ENCODE data around the gene AGBL4. TPM values are rescaled to one million over a fixed set of nuclear protein-coding genes. Genes with fewer than 3 reads are reported as not detected.

Gene AGBL4
- total and polyA plus RNA-seq, 9 of the 15 experiments (the other 6 are each of a cell fraction or from before 2014, with no cell fraction given) = 0.11 TPM; not detected in 7

DNA sequence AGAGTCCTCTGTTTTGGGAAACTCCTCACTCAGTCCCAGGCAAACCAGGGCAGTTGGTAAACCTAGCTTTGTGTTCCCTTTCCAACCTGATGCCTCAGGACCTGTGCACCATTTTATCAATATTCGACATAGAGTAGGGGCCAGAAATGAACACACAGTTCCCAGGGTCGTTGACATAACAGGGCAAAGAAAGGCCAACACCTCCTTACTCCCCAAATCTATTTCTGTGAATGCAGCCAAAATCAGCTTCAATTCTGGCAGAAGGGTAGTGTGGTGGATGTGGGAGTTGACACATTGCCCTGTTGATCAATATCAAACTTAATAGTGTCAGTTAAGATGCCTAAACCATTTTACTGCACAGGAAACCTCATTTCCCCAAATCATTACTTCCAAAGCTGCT lies 1447.2 kb downstream of the AGBL4 start:
- no peak overlapping the region for H2AFZ ChIP-seq (ENCODE audit: low read depth, low read length)
- H3K27ac ChIP-seq (ENCODE audit: extremely low read depth, low read depth, low read length) = no peak overlapping the region
- no peak overlapping the region for H3K4me2 ChIP-seq (ENCODE audit: insufficient read depth, low read length)
- WGBS (ENCODE audit: insufficient coverage, low coverage, missing lambda C conversion rate) = 7% methylated on average over 2 of the region's 2 CpGs
- in situ Hi-C loops (cut with MboI) (no loop called here), intact Hi-C loops (cut with micrococcal nuclease) (no loop called here)
- BruUV-seq (replicated peaks) = no TSS peak
- H3K4me1 ChIP-seq (replicated peaks in 1 of 2; ENCODE audit: control insufficient read depth in 2 of 2, insufficient read depth in 2 of 2, low read length in 2 of 2) = no peaks in the 10 kb centered on the region
- no peak overlapping the region for H3K9ac ChIP-seq (ENCODE audit: insufficient read depth in 1 of 2, low read depth in 2 of 2, low read length in 2 of 2)
- ATAC-seq = no peak
- H4K20me1 ChIP-seq (replicated peaks; ENCODE audit: control insufficient read depth, insufficient read depth, low read length) = no peaks in the 10 kb centered on the region
- ChIA-PET CTCF (ENCODE audit: low intra/inter-chr PET ratio) (no interaction called here), POLR2A (interaction anchor here (0.5 kb wide), 1 partner anchor 143 kb away, joined by 4 read pairs; no protein-coding TSS in a partner anchor)
- H3K27me3 ChIP-seq (ENCODE audit: control insufficient read depth in 2 of 2, insufficient read depth in 2 of 2, low read length in 2 of 2) = no peaks in the 10 kb centered on the region
- no peak for FAIRE-seq
- no peak for DNase-seq (ENCODE audit: extremely low read depth in 1 of 4, low spot score in 3 of 4)
- no peaks in the 10 kb centered on the region for H3K9me1 ChIP-seq (ENCODE audit: control insufficient read depth, insufficient read depth, low read length)
- no peaks in the 10 kb centered on the region for H3K9me3 ChIP-seq (replicated peaks; ENCODE audit: control insufficient read depth, insufficient read depth, low read depth, low read length)
- H3K4me3 ChIP-seq = no peak overlapping the region
- no peaks in the 10 kb centered on the region for H3K36me3 ChIP-seq (ENCODE audit: control insufficient read depth, insufficient read depth, low read length)
- H3K79me2 ChIP-seq (ENCODE audit: control insufficient read depth, insufficient read depth, low read length) = no peaks in the 10 kb centered on the region
- TF ChIP-seq, protein P1, sequence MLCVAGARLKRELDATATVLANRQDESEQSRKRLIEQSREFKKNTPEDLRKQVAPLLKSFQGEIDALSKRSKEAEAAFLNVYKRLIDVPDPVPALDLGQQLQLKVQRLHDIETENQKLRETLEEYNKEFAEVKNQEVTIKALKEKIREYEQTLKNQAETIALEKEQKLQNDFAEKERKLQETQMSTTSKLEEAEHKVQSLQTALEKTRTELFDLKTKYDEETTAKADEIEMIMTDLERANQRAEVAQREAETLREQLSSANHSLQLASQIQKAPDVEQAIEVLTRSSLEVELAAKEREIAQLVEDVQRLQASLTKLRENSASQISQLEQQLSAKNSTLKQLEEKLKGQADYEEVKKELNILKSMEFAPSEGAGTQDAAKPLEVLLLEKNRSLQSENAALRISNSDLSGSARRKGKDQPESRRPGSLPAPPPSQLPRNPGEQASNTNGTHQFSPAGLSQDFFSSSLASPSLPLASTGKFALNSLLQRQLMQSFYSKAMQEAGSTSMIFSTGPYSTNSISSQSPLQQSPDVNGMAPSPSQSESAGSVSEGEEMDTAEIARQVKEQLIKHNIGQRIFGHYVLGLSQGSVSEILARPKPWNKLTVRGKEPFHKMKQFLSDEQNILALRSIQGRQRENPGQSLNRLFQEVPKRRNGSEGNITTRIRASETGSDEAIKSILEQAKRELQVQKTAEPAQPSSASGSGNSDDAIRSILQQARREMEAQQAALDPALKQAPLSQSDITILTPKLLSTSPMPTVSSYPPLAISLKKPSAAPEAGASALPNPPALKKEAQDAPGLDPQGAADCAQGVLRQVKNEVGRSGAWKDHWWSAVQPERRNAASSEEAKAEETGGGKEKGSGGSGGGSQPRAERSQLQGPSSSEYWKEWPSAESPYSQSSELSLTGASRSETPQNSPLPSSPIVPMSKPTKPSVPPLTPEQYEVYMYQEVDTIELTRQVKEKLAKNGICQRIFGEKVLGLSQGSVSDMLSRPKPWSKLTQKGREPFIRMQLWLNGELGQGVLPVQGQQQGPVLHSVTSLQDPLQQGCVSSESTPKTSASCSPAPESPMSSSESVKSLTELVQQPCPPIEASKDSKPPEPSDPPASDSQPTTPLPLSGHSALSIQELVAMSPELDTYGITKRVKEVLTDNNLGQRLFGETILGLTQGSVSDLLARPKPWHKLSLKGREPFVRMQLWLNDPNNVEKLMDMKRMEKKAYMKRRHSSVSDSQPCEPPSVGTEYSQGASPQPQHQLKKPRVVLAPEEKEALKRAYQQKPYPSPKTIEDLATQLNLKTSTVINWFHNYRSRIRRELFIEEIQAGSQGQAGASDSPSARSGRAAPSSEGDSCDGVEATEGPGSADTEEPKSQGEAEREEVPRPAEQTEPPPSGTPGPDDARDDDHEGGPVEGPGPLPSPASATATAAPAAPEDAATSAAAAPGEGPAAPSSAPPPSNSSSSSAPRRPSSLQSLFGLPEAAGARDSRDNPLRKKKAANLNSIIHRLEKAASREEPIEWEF (CRISPR knock-in tag; IDR thresholded peaks at IDR 0.05) = no peak
- no peak for TF ChIP-seq ZNF121 (CRISPR knock-in tag; conservative IDR thresholded peaks at IDR 0.05)
- TF ChIP-seq ETV1 (tag; conservative IDR thresholded peaks at IDR 0.05; ENCODE audit: low read depth) = no peak
- no peak for TF ChIP-seq PHF21A (IDR thresholded peaks at IDR 0.05; ENCODE audit: borderline replicate concordance, low read depth)
- no peak for TF ChIP-seq NCOR1 (IDR thresholded peaks at IDR 0.05)
- no peak for TF ChIP-seq MXI1 (IDR thresholded peaks at IDR 0.05; ENCODE audit: low read depth, low read length)
- no peak for TF ChIP-seq TOE1 (IDR thresholded peaks at IDR 0.05; ENCODE audit: borderline replicate concordance)
- no peak for TF ChIP-seq TOE1 (CRISPR knock-in tag; IDR thresholded peaks at IDR 0.05; ENCODE audit: borderline replicate concordance, low read depth)
- TF ChIP-seq MCM2 (IDR thresholded peaks at IDR 0.05; ENCODE audit: low read depth) = no peak
- no peak for TF ChIP-seq SREBF1 (IDR thresholded peaks at IDR 0.05; ENCODE audit: borderline replicate concordance, low read depth, low read length)
- no peak for TF ChIP-seq ZNF212 (CRISPR knock-in tag; IDR thresholded peaks at IDR 0.05)
- no peak for TF ChIP-seq PTRF (tag; IDR thresholded peaks at IDR 0.05)
- no peak for TF ChIP-seq FOS (IDR thresholded peaks at IDR 0.05; ENCODE audit: extremely low read depth, insufficient read length)
- no peak for TF ChIP-seq PML (IDR thresholded peaks at IDR 0.05; ENCODE audit: low read length)
- TF ChIP-seq, protein P2, sequence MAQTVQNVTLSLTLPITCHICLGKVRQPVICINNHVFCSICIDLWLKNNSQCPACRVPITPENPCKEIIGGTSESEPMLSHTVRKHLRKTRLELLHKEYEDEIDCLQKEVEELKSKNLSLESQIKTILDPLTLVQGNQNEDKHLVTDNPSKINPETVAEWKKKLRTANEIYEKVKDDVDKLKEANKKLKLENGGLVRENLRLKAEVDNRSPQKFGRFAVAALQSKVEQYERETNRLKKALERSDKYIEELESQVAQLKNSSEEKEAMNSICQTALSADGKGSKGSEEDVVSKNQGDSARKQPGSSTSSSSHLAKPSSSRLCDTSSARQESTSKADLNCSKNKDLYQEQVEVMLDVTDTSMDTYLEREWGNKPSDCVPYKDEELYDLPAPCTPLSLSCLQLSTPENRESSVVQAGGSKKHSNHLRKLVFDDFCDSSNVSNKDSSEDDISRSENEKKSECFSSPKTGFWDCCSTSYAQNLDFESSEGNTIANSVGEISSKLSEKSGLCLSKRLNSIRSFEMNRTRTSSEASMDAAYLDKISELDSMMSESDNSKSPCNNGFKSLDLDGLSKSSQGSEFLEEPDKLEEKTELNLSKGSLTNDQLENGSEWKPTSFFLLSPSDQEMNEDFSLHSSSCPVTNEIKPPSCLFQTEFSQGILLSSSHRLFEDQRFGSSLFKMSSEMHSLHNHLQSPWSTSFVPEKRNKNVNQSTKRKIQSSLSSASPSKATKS (CRISPR knock-in tag; IDR thresholded peaks at IDR 0.05) = no peak
- TF ChIP-seq IFI16 (CRISPR knock-in tag; IDR thresholded peaks at IDR 0.05) = no peak
- no peak for TF ChIP-seq TEAD2 (tag; IDR thresholded peaks at IDR 0.05)
- TF ChIP-seq TGIF2 (CRISPR knock-in tag; IDR thresholded peaks at IDR 0.05) = no peak
